Gastrocnemius medialis (tissue), 4 donors: Measurements from ENCODE around the gene CHGA. TPM values are rescaled to one million over a fixed set of nuclear protein-coding genes. Genes with fewer than 3 reads are reported as not detected.

ENCODE experiments used
- ATAC-seq, 2 donors: fragments of 150-250 bp; one replicate each; pipeline ENCODE4 v1.9.1; 2016
- DNase-seq, 2 donors: peaks; one replicate each; pipeline ENCODE4 v3.0.0-alpha.2; 2019
- H3K27ac ChIP-seq, 4 donors: fragments of 200-600 bp; sonication (generic); 1 replicate in 1 of 4; 2 replicates in 3 of 4; pipeline ENCODE4 v1.5.1; 2016 to 2018; ENCODE audit warnings: mild to moderate bottlenecking in 2 of 4, moderate library complexity in 1 of 4
- H3K27me3 ChIP-seq, 3 donors: fragments of 200-600 bp; sonication (generic) in 2 of 3; 1 replicate in 1 of 3; 2 replicates in 2 of 3; pipeline versions ENCODE4 v1.5.1 to v1.6.0; 2016 to 2019; ENCODE audit warnings: mild to moderate bottlenecking in 1 of 3, moderate library complexity in 1 of 3
- H3K36me3 ChIP-seq, 2 donors: fragments of 200-600 bp; sonication (generic) in 1 of 2; one replicate each; pipeline ENCODE4 v1.5.1; 2017 to 2018
- H3K4me1 ChIP-seq, 2 donors: fragments of 200-600 bp; sonication (generic) in 1 of 2; one replicate each; pipeline ENCODE4 v1.5.1; 2016 to 2017; ENCODE audit warnings: mild to moderate bottlenecking in 2 of 2
- H3K4me3 ChIP-seq, 4 donors: fragments of 200-600 bp; sonication (generic) in 3 of 4; 1 replicate in 1 of 4; 2 replicates in 3 of 4; pipeline ENCODE4 v1.5.1; 2016 to 2019; ENCODE audit warnings: mild to moderate bottlenecking in 2 of 4
- H3K9me3 ChIP-seq, 3 donors: fragments of 200-600 bp; sonication (generic) in 2 of 3; 1 replicate in 1 of 3; 2 replicates in 2 of 3; pipeline ENCODE4 v1.5.1; 2016 to 2019
- POLR2A ChIP-seq, 2 donors: fragments of 450-650 bp; IDR thresholded peaks; one replicate each; pipeline ENCODE4 v1.6.1; 2017; ENCODE audit warnings: antibody characterized with exemption in 2 of 2, mild to moderate bottlenecking in 2 of 2, moderate library complexity in 2 of 2
- in situ Hi-C, 4 donors: fragments of 200-750 bp; cut with MboI; loops; one replicate each; pipeline versions ENCODE4 v1.15.0 to v1.8.0; 2017; ENCODE audit warnings: low sequenced_read_pairs in 4 of 4
- intact Hi-C: fragments of 100-400 bp; cut with DNase I; formaldehyde crosslinking; loops from one replicate; pipeline ENCODE4 v1.15.1; 2023; ENCODE audit warnings: low total_unique reads
- total RNA-seq, 4 donors: library from RNA; depleted of rRNA; stranded (reverse); fragments of >200 nt; gene quantifications; one replicate each; pipeline versions ENCODE4 v1.1.0 to v1.2.3, GENCODE V29; 2016
- TF ChIP-seq, protein P1 (sequence below), 5 experiments: fragments of 450-650 bp in 3 of 5; fragments of 200-600 bp in 2 of 5; sonication (generic) in 2 of 5; IDR thresholded peaks in 4 of 5; conservative IDR thresholded peaks in 1 of 5; 1 replicate in 4 of 5; 2 replicates in 1 of 5; pipeline ENCODE4 v1.5.1; 2016 to 2019; ENCODE audit warnings: antibody characterized with exemption in 5 of 5, mild to moderate bottlenecking in 3 of 5, moderate library complexity in 3 of 5

The CHGA gene
- total RNA-seq, 4 donors from 2014 or later: 0.22 to 0.25 TPM; not detected in 2

DNA sequence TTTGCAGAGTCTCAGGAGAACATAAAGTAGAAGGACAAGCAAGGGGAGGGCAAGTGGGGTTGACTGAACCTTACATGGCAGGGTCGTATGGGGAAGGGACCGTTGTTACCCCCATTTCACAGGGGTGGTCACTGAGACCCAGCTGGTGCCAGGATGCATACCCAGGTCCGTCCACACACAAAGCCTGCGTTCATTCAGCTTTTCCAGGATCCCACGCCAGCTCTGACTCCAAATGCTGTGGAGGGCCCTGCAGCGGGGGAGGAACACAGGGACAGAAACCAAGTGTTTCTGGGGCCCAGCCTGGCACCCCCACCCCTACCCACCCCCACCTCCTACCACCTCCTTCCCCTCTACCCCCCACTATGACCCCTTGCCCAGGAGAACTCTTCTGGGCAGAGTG, 16.5 kb upstream of the CHGA start:
- no peak for ATAC-seq
- no peaks in the 10 kb centered on the region for H3K9me3 ChIP-seq

DNA sequence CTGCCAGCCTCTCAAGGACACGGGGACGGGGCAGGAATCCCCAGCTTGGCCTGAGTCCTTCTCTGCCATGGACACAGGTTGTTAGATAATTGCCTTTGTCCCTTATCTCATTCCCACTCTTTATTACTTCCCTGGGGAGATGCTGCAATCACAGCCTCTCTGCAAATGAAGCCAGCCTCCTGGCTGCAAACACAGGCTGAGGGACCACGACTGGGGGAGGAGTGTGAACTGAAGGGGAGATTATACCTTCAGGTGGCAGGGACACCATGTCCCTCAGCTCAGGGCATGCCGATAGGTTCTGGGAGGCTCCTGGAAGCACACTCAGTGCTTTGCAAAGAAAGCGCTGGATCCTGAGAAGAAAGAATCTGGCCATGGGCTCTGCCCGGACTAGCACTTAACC, 16.1 kb upstream of the CHGA start:
- TF ChIP-seq POLR2A (IDR thresholded peaks at IDR 0.05): no peak
- TF ChIP-seq, protein P1, sequence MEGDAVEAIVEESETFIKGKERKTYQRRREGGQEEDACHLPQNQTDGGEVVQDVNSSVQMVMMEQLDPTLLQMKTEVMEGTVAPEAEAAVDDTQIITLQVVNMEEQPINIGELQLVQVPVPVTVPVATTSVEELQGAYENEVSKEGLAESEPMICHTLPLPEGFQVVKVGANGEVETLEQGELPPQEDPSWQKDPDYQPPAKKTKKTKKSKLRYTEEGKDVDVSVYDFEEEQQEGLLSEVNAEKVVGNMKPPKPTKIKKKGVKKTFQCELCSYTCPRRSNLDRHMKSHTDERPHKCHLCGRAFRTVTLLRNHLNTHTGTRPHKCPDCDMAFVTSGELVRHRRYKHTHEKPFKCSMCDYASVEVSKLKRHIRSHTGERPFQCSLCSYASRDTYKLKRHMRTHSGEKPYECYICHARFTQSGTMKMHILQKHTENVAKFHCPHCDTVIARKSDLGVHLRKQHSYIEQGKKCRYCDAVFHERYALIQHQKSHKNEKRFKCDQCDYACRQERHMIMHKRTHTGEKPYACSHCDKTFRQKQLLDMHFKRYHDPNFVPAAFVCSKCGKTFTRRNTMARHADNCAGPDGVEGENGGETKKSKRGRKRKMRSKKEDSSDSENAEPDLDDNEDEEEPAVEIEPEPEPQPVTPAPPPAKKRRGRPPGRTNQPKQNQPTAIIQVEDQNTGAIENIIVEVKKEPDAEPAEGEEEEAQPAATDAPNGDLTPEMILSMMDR (IDR thresholded peaks at IDR 0.05 in 4 of 5, conservative IDR thresholded peaks at IDR 0.05 in 1 of 5): no peak
- Histone ChIP-seq H3K27ac (no peak overlapping the region), H3K4me1 (no peaks in the 10 kb centered on the region), H3K9me3 (no peaks in the 10 kb centered on the region), H3K36me3 (no peaks in the 10 kb centered on the region), H3K4me3 (no peak overlapping the region), H3K27me3 (peaks cover 6 to 14% (median 14%) of the 10 kb centered on the region in 3 donors)
- no peak for ATAC-seq
- in situ Hi-C loops: no loop called here
- intact Hi-C loops: no loop called here
- no peak for DNase-seq

More for the DNA sequence above, 16.5 kb upstream of the CHGA start:
- Histone ChIP-seq H3K36me3 (no peaks in the 10 kb centered on the region), H3K27me3 (peaks cover 6 to 14% (median 14%) of the 10 kb centered on the region in 3 donors), H3K4me1 (no peaks in the 10 kb centered on the region), H3K4me3 (no peak overlapping the region), H3K27ac (no peak overlapping the region)
- in situ Hi-C loops: no loop called here
- DNase-seq: no peak
- TF ChIP-seq, protein P1 (IDR thresholded peaks at IDR 0.05 in 4 of 5, conservative IDR thresholded peaks at IDR 0.05 in 1 of 5): no peak
- no peak for TF ChIP-seq POLR2A (IDR thresholded peaks at IDR 0.05)
- intact Hi-C loops: no loop called here

DNA sequence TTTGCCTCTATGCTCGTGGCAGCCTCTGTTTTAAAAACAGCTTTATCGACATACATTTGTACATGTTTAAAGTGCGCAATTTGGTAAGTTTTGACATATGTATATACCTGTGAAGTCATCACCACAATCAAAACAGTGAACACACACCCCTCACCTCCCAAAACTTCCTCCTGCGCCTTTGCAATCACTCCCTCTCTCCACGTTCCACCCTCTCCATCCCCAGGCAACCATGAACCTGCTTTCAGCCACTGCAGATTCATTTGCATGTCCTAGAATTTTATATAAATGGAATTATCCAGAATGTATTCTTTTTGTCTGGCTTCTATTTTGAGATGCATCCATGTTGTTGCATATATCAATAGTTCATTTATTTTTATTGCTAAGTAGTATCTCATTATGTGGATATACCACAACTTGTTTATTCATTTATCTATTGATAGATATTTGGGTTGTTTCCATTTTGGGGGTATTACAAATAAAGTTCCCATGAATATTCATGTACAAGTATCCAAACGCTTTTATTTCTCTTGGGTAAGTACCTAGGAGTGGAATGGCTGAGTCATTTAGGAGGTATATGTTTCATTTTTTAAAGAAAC, 15.5 kb upstream of the CHGA start:
- Histone ChIP-seq H3K27ac (no peak overlapping the region), H3K9me3 (no peaks in the 10 kb centered on the region), H3K36me3 (no peaks in the 10 kb centered on the region), H3K4me3 (no peak overlapping the region), H3K4me1 (no peaks in the 10 kb centered on the region), H3K27me3 (peaks cover 6 to 14% (median 13%) of the 10 kb centered on the region in 3 donors)
- TF ChIP-seq POLR2A (IDR thresholded peaks at IDR 0.05): no peak
- TF ChIP-seq, protein P1 (IDR thresholded peaks at IDR 0.05 in 4 of 5, conservative IDR thresholded peaks at IDR 0.05 in 1 of 5): no peak
- in situ Hi-C loops (no loop called here), intact Hi-C loops (no loop called here)
- no peak for DNase-seq
- no peak for ATAC-seq

DNA sequence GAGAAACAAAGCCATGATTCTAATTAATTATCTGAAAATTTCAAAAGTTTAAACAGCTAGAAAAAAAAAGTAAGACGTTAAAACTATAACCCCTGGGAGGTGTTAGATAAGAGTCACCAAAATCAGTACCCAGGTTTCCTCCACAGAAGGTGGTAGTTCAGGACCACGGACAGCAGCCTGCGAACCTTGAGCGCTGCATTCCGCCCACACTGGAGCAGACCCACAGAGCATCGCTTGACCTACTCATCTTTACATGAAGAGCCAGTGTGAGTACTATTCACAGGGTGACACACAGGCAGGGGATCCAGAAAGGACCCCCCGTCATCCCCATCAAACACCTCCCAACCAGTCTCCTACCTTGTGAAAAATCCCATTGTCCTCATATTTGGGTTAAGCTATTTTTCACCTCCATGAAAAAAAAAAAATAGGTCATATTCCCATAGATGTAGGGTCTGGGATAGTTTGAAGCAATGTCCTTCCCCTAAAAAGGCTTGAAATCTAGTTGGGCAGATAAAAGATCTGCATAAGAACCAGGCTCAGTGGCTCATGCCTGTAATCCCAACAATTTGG, 8.8 kb upstream of the CHGA start:
- TF ChIP-seq, protein P1 (IDR thresholded peaks at IDR 0.05 in 4 of 5, conservative IDR thresholded peaks at IDR 0.05 in 1 of 5): no peak
- TF ChIP-seq POLR2A (IDR thresholded peaks at IDR 0.05): no peak

More for the DNA sequence above, 8.8 kb upstream of the CHGA start:
- in situ Hi-C loops (no loop called here), intact Hi-C loops (no loop called here)
- Histone ChIP-seq H3K4me1 (no peaks in the 10 kb centered on the region), H3K36me3 (no peaks in the 10 kb centered on the region), H3K9me3 (no peaks in the 10 kb centered on the region), H3K27me3 (peaks cover 0 to 3% (median 0%) of the 10 kb centered on the region in 3 donors), H3K4me3 (no peak overlapping the region), H3K27ac (no peak overlapping the region)
- ATAC-seq (no peak), DNase-seq (no peak)
